ENCODE data around the gene ZNF888. TPM values are rescaled to one million over a fixed set of nuclear protein-coding genes. Genes with fewer than 3 reads are reported as not detected.

Gene ZNF888
- total and polyA plus RNA-seq, 9 of the 15 experiments (the other 6 are each of a cell fraction or from before 2014, with no cell fraction given) = 1.6 to 13.3 (median 9.9) TPM

GRCh38 chr19:52936151-52936953, 13.1 kb upstream of the ZNF888 start (continued):
- TF ChIP-seq SREBF2 (CRISPR knock-in tag; IDR thresholded peaks at IDR 0.05) = 0 out of 2 replicates have a peak, but pooled peaks have one; percentile 23
- TF ChIP-seq CBX3 (IDR thresholded peaks at IDR 0.05; ENCODE audit: borderline replicate concordance in 1 of 2, low read length in 2 of 2) = peak in 1 of 2 experiments; percentile 74; a peak in 2 of 3 replicates
- no peak for TF ChIP-seq ZNF57 (CRISPR knock-in tag; IDR thresholded peaks at IDR 0.05)
- TF ChIP-seq ZNF347 (CRISPR knock-in tag; IDR thresholded peaks at IDR 0.05; ENCODE audit: low read depth) = no peak
- no peak for TF ChIP-seq ZNF764 (CRISPR knock-in tag; IDR thresholded peaks at IDR 0.05; ENCODE audit: low read depth)
- peak; percentile 84 for TF ChIP-seq MYC (IDR thresholded peaks at IDR 0.05; ENCODE audit: low read depth, low read length)
- TF ChIP-seq MYC (CRISPR knock-in tag; IDR thresholded peaks at IDR 0.05; ENCODE audit: borderline replicate concordance, low read depth) = 0 out of 2 replicates have a peak, but pooled peaks have one; percentile 66
- peak; percentile 74 to 86 for TF ChIP-seq MNT (conservative IDR thresholded peaks at IDR 0.05)
- peak; percentile 41 to 89; a peak in 2 of 4 replicates for TF ChIP-seq TEAD1 (CRISPR knock-in tag; IDR thresholded peaks at IDR 0.05)
- TF ChIP-seq TSC22D4 (tag; IDR thresholded peaks at IDR 0.05) = no peak
- no peak for TF ChIP-seq BRF2 (IDR thresholded peaks at IDR 0.05; ENCODE audit: borderline replicate concordance, insufficient read depth, insufficient read length)
- no peak for TF ChIP-seq ZBTB1 (CRISPR knock-in tag; IDR thresholded peaks at IDR 0.05; ENCODE audit: borderline replicate concordance, low read depth)
- no peak for TF ChIP-seq SNAPC5 (CRISPR knock-in tag; IDR thresholded peaks at IDR 0.05)
- TF ChIP-seq ZNF511 (CRISPR knock-in tag; IDR thresholded peaks at IDR 0.05) = no peak
- no peak for TF ChIP-seq ZNF277 (CRISPR knock-in tag; IDR thresholded peaks at IDR 0.05; ENCODE audit: borderline replicate concordance)
- TF ChIP-seq NCOA2 (IDR thresholded peaks at IDR 0.05; ENCODE audit: partially characterized antibody in 2 of 2) = peak; percentile 82 to 85
- no peak for TF ChIP-seq GTF2A2 (tag; IDR thresholded peaks at IDR 0.05)
- TF ChIP-seq HNRNPK (IDR thresholded peaks at IDR 0.05; ENCODE audit: low read depth, low read length, poor library complexity, severe bottlenecking) = no peak
